GM19240 (cell line): Measurements from ENCODE around the gene SPON1.

Source experiments
- DNase-seq: peaks from one replicate; pipeline ENCODE4 v3.0.0; 2011; ENCODE audit warnings: low spot score; ENCODE audit not compliant: insufficient read length

Gene SPON1

GRCh38 chr11:14314127-14314526 is 351.6 kb downstream of the SPON1 start:
- DNase-seq = no peak

DNA sequence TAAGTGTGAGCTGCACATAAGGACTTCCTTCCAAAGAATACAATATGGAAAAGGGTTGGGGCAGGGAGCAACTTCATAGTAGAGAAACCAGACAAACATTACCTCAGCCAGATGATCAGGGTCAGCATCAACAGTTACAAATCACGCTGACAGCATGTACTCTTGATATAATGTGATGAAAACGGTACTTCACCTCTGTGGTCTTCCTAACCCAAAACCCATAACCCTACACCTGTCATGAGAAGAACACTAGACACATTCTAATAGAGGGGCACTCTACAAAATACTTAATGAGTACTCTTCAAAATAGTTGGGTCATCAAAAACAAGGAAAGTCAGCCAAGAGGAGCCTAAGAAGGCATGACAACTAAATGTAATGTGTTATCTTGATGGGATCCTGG is 352.6 kb downstream of the SPON1 start:
- DNase-seq = no peak
